ENCODE measurements around the gene OR8G1. TPM values are rescaled to one million over a fixed set of nuclear protein-coding genes. Genes with fewer than 3 reads are reported as not detected.

The OR8G1 gene
- total and polyA plus RNA-seq, 8 donors, result not detected

DNA sequence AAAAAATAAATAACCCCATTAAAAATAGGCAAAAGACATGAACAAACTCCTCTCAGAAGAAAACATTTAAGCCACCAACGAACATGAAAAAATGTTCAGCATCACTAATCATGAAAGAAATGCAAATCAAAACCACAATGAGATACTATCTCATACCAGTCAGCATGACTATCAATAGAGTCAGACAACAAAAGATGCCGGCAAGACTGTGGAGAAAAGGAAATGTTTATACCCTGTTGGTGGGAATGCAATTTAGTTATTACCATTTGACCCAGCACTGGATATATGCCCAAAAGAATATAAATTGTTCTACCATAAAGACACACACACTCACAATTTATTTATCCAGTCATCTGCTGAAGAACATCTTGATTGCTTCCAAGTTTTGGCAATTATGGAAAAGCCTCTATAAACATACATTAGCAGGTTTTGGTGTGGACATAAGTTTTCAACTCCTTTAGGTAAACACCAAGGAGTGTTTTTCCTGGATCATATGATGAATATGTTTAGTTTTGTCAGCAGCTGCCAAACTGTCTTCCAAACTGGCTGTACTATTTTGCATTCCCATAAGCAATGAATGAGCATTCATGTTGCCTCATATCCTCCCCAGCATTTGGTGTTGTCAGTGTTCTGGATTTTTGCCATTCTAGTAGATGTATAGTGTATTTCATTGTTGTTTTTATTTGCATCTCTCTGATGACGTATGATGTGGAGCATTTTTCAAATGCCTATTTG, 44.9 kb downstream of the OR8G1 start:
- H3K4me3 ChIP-seq, result no peak overlapping the region
- no peaks in the 10 kb centered on the region for H3K27me3 ChIP-seq
- H3K4me1 ChIP-seq, result no peaks in the 10 kb centered on the region
- TF ChIP-seq EP300 (IDR thresholded peaks at IDR 0.05) (no peak), POLR2A (IDR thresholded peaks at IDR 0.05) (no peak), POLR2AphosphoS5 (IDR thresholded peaks at IDR 0.05) (no peak)
- TF ChIP-seq, protein P1, sequence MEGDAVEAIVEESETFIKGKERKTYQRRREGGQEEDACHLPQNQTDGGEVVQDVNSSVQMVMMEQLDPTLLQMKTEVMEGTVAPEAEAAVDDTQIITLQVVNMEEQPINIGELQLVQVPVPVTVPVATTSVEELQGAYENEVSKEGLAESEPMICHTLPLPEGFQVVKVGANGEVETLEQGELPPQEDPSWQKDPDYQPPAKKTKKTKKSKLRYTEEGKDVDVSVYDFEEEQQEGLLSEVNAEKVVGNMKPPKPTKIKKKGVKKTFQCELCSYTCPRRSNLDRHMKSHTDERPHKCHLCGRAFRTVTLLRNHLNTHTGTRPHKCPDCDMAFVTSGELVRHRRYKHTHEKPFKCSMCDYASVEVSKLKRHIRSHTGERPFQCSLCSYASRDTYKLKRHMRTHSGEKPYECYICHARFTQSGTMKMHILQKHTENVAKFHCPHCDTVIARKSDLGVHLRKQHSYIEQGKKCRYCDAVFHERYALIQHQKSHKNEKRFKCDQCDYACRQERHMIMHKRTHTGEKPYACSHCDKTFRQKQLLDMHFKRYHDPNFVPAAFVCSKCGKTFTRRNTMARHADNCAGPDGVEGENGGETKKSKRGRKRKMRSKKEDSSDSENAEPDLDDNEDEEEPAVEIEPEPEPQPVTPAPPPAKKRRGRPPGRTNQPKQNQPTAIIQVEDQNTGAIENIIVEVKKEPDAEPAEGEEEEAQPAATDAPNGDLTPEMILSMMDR (IDR thresholded peaks at IDR 0.05), result no peak
- peaks cover 0 to 11% (median 4%) of the 10 kb centered on the region in 4 donors for H3K9me3 ChIP-seq
- no peak for DNase-seq
- 48 to 65% (median 52%) methylated on average over 3 of the region's 3 CpGs for WGBS, 5 donors
- intact Hi-C loops (cut with DNase I; ENCODE audit: low total_unique reads), result no loop called here
- H3K36me3 ChIP-seq, result no peaks in the 10 kb centered on the region
- H3K27ac ChIP-seq, result no peak overlapping the region

DNA sequence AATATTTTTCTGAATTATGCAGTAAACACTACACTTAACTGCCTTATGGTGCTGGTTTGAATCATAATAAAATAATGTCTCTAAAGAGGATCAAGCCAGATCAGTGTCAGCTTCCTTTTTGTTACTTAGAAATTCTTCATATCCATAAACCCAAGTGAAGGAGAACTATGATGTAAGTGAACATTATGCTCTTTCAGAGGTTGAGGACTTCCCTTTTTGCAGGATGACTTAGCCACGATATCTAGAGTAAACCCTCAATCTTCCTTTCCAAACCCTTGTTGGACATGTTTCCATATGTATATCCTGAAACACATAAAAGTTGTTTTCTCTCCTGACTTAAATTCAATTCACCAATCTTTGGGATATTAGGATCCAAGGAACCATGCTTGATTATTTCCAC, 53.8 kb downstream of the OR8G1 start:
- no peaks in the 10 kb centered on the region for H3K27me3 ChIP-seq
- H3K27ac ChIP-seq, result no peak overlapping the region
- H3K4me1 ChIP-seq, result no peaks in the 10 kb centered on the region
- H3K36me3 ChIP-seq, result no peaks in the 10 kb centered on the region
- peaks cover 0 to 16% (median 4%) of the 10 kb centered on the region in 4 donors for H3K9me3 ChIP-seq
- DNase-seq, result no peak
- intact Hi-C loops (cut with DNase I; ENCODE audit: low total_unique reads), result no loop called here
- H3K4me3 ChIP-seq, result no peak overlapping the region
- 36 to 76% (median 67%) methylated on average over 1 of the region's 1 CpG for WGBS, 5 donors
- TF ChIP-seq EP300 (IDR thresholded peaks at IDR 0.05) (no peak), POLR2AphosphoS5 (IDR thresholded peaks at IDR 0.05) (no peak), POLR2A (IDR thresholded peaks at IDR 0.05) (no peak)
- TF ChIP-seq, protein P1 (IDR thresholded peaks at IDR 0.05), result no peak

DNA sequence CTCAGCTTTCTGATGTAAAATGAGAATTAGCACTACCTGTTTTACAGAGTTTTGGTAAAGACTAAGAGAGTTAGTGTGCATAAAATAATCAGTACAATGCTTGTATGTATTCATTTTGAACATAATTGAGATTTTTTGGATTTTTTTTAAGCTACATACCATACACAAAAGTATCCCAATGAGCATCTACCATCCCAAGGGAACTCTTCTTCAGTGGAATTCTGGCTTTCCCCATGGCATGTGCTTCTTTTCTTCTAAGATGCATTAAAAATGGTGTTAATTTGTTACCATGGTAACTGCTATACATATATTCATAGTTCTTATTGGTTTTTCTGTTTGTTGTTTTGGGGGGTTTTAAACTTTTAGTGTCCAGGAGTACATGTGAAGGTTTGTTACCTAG, 55.1 kb downstream of the OR8G1 start:
- no peak overlapping the region for H3K27ac ChIP-seq
- intact Hi-C loops (cut with DNase I; ENCODE audit: low total_unique reads), result no loop called here
- no peak overlapping the region for H3K4me3 ChIP-seq
- H3K4me1 ChIP-seq, result no peaks in the 10 kb centered on the region
- TF ChIP-seq EP300 (IDR thresholded peaks at IDR 0.05) (no peak), POLR2AphosphoS5 (IDR thresholded peaks at IDR 0.05) (no peak), POLR2A (IDR thresholded peaks at IDR 0.05) (no peak)
- TF ChIP-seq, protein P1 (IDR thresholded peaks at IDR 0.05), result no peak
- H3K36me3 ChIP-seq, result no peaks in the 10 kb centered on the region
- peaks cover 0 to 3% (median 1%) of the 10 kb centered on the region in 4 donors for H3K9me3 ChIP-seq
- H3K27me3 ChIP-seq, result no peaks in the 10 kb centered on the region
- no peak for DNase-seq

DNA sequence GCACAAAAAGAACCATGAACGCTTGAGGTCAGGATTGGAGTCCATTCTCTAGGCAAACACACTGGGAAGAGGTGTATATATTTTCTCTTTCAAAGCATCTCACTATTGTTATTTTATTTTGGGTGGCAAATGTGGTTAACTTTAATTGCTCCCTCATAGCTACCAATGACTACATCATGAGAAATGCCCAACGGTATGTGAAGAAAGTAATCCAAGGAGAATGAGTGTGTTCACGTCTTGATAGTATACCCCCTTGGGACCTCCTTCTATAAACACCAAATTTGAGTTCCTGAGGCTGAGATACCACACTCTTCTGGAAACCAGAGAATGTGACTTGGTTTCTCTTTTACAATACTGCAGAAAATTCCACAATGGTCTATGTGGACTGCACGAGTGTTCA, 57.0 kb downstream of the OR8G1 start:
- intact Hi-C loops (cut with DNase I; ENCODE audit: low total_unique reads), result no loop called here
- TF ChIP-seq, protein P1 (IDR thresholded peaks at IDR 0.05), result no peak
- no peak for TF ChIP-seq POLR2A (IDR thresholded peaks at IDR 0.05)
- TF ChIP-seq POLR2AphosphoS5 (IDR thresholded peaks at IDR 0.05), result no peak
- TF ChIP-seq EP300 (IDR thresholded peaks at IDR 0.05), result no peak
- 82 to 87% (median 85%) methylated on average over 4 of the region's 4 CpGs for WGBS, 5 donors

More for the DNA sequence above, 57.0 kb downstream of the OR8G1 start:
- H3K4me3 ChIP-seq, result no peak overlapping the region
- H3K27ac ChIP-seq, result no peak overlapping the region
- no peaks in the 10 kb centered on the region for H3K27me3 ChIP-seq
- no peaks in the 10 kb centered on the region for H3K4me1 ChIP-seq
- DNase-seq, result no peak
- H3K9me3 ChIP-seq, result no peaks in the 10 kb centered on the region
- no peaks in the 10 kb centered on the region for H3K36me3 ChIP-seq

Data from stomach (tissue), 9 donors.